NCI-H2081 (cell line): ENCODE measurements around the gene PAK2.
"Not testable (repeated sequence)": the region's sequence is repeated elsewhere in the genome, so short reads cannot be mapped to it uniquely, and the experiment has no call there.

ENCODE experiments used
- DNase-seq, 2 experiments: peaks; one replicate each; lab custom pipeline; 2025; lab: John Stamatoyannopoulos, UW

Gene PAK2

DNA sequence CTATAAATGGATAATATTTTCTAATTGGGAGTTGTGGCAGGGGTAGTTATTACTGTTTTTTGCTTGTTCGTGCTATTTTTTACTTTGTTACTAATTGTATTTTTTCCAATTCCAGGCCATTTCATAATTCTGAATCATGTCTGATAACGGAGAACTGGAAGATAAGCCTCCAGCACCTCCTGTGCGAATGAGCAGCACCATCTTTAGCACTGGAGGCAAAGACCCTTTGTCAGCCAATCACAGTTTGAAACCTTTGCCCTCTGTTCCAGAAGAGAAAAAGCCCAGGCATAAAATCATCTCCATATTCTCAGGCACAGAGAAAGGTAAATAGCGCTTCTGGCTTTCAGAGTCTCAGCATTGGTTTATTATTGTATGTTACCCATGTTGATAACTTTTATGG is 42.9 kb downstream of the PAK2 start:
- DNase-seq = no peak

DNA sequence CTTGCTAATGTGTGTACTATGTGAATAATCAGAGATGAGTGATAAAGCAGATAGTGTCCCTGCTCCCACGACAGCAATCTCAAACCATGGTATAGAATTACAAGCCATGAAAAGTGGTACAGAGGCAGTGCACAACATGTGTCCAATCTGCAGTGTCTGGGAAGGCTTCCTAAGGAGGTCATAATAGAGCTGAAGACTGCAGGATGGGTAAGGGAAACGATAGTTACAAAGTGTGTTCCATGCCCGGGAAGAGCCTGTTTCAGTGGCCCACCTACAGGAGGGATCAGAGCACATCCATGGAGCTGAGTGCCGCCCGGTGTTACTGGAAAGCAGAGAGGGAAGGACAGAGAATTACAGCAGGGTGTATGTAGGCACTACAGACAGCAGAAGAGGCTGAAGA is 48.9 kb downstream of the PAK2 start:
- no peak for DNase-seq

DNA sequence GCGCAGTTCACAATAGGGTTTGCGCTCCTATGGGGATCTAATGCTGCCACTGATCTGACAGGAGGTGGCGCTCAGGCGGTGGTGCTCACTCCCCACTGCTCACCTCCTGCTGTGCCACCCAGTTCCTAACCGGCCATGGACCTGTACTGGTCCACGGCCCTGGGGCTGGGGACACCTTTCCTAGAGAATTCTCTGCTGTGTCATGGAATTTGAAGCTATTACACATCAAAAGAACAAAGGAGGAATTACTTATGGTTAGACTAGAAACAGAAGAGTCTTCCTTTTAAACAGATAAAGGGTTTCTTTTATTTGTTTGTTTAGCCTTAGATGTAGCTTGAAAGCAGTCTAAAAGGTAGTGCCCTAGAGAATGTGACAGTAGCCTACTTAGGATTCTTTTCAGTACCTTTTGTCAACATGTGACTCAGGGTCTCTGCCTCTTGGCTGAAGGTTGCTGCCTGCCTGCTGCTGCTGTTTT is 50.3 kb downstream of the PAK2 start:
- DNase-seq = no peak

DNA sequence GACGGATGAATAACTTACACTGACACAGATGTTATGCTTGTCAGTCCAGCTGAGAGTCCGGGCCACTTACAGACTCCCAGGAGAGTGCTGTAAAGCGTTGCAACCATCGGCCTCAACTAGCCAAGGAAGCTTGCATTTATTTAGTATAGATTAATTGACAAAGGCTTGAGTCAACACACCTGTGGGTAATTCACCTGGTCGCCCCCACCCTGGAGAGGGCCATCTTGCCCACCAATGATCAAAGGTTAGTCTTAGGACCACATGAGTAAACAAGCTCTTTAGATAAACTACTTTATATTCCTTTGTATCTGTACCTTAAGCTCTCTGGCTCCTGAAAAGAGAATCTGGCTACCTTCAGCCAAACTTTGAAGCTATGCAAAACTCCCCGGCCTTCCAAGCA is 51.0 kb downstream of the PAK2 start:
- no peak for DNase-seq

DNA sequence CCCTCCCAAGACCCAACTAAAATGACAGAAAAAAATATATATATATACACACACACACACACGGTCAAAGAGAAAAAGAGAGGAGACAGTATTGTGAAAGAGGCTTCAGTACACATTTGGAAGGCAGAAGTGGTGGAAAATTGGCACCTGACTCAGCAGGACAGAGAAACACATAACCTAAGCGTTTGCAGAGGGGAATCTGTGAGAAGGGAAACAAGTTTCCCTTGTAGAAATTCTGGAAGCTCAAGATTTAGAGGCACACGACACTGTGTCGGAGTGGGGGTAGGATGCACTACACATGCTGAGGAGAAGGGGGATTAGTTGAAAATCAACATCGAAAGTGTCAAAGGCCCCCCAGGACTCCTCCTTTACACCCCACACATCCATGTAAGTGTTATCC is 53.1 kb downstream of the PAK2 start:
- no peak for DNase-seq

DNA sequence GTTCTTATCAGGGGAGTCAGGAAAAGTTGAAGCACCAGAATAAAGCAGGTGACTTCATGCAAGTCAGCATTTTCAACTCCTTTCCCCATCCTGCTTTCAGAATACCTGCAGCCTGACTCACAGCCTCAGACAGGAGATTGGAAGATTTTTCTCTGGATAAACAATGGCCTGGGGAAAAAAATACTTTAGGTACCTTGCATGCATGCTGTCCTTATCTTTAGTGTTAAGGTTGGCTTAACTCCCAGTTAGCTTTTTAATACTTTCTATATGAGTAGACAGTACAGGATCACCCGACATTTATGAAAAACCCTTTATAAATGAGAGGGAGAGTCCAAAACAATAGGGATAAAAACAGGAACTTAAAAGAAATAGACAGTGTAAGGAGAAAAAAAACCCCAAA is 53.6 kb downstream of the PAK2 start:
- no peak for DNase-seq

DNA sequence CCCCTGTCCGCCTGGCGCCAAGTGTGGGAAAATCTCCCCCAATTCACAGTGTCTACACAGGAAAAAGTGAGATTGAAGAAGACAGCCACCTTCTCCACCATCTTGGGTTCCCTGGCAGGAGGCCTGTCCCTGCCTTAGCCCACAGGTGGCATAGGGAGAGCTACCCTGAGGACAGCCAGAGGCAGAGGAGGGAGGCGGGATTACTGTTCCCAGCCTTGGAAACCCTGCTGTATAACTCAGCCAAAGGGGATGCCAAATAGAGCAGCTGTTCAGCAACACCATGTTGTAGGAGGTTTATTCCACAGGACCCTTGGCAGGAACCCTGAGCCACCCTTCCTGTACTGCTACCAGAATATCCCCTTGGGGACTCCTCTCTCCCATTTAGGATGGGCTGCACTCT is 54.8 kb downstream of the PAK2 start:
- DNase-seq = no peak

DNA sequence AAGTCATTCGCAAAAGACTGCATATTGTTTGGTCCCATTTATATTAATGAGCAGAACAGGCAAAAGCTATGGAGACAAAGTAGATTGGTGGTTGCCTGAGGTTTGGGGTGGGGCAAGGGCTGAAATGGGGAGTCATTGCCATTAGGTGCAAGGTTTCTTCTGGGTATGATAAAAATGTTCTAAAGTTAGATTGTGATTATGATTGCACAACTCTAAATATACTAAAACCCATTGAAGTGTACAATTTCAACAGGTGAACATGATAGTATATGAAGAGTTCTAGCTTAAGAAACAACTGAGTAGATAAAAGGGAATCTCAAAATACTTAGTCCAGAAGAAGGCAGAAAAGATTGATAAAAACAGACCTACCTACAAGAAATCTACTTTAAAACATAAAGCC is 56.7 kb downstream of the PAK2 start:
- no peak for DNase-seq

DNA sequence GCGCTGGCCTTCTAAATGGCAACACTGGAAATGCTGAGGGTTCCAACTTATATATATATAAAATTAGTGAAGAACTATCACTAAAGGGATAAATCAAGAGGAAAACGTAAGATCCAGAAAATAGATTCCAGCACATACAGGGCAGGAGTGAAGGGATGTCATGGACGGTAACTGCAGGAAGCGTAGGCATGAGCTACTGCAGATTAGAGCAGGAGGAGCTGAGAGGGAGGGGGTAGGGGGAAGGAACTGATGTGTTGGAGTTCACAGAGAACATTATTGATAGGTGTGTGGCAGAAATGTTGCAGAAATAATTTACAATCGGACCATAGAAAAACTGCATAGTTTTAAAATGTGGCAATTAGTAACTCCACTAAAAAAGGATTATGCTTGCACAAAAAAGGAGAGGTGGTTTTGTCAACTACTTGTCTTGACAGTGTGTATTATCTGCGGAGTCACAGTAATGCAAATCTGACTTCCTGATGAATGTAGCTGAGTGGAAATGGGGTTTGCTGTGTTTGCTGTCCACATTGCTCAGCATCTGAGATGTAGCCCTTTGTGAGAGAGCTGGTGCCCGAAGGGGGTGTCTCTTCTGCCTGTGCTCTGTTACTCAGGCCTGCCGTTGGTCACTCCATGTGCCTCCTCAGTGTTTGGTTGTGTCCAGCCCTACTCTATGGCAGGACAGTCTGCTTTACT is 61.2 kb downstream of the PAK2 start:
- no peak for DNase-seq

DNA sequence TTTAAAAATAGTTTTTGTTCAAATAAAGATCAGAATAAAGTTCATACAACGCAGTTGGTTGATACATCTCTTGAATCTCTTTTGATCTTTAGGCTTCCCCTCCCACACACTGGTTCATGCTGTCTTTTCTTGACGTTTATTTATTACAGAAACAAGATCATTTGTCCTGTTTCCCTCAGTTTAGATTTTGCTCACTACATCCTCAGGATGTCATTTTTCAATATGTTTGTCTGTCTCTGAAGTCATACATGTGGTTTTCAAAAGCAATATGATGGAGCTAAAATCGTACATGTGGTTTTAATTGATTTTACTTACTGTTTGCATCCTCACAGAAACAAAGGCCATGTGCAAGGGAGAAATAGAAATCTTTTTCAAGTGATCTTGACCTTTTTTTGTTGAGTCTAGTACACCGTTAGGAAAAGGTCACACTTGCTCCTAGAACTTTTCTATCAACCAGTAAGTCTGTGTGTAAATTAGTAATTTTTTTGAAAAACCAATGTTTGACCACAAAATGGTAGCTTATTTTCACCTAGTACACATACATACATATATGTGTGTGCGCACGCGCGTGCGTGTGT is 64.3 kb downstream of the PAK2 start:
- no peak for DNase-seq

DNA sequence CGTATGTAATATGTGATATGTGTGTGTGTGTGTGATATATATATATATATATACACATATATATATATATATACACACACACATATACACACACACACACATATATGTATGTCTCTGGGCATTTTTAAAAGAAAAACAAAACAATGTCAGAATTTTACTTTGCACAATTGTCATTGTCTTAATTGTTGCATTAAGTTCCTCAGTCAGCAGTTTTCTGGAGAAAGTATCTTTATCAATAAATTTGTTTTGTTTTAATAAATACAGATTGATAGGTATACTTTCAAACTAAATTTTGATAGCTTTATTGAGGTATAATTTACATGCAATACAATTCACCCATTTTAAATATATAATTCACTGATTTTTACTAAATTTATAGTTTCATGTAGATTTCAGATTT is 65.1 kb downstream of the PAK2 start:
- no peak for DNase-seq

DNA sequence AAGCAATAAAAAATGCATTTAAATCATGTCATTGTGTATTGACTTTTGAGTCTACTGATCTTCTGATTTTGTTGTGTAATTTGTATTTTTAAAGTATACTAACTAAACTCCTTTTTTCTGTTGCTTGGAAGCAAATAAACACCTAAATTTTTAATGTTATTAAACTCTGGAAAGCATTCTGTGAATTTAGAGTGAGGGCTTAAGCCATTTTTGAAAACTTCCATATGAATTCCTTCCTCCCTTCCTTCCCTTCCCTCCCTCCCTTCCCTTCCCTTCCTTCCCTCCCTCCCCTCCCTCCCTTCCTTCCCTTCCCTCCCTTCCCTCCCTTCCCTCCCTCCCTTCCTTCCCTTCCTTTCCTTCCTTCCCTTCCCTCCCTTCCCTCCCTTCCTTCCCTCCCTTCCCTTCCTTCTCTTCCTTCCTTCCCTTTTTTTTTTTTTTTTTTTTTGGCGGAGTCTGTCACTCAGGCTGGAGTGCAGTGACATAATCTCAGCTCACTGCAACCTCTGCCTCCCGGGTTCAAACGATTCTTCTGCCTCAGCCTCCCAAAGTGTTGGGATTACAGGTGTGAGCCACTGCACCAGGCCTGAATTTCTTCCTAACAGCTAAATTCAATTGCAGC is 71.4 kb downstream of the PAK2 start:
- no peak for DNase-seq

DNA sequence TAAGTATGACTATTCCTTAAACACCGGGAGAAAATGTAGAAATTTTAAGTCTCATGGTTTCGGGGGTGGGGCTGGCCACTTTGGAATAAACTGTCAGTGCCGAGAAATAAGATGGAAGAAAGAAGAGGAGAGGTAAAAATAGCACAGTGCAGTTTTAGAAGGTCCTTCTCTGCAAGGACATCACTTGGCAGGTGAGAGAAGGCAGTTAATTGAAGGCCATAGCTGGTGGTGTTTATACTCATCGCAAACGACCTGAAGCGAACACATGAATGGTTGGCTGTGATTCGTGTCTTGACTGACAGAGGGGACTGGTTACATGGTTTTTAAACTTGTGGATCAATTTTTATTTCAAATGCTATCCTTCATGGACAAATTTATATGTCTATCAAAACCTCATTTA is 73.2 kb downstream of the PAK2 start:
- DNase-seq = no peak

DNA sequence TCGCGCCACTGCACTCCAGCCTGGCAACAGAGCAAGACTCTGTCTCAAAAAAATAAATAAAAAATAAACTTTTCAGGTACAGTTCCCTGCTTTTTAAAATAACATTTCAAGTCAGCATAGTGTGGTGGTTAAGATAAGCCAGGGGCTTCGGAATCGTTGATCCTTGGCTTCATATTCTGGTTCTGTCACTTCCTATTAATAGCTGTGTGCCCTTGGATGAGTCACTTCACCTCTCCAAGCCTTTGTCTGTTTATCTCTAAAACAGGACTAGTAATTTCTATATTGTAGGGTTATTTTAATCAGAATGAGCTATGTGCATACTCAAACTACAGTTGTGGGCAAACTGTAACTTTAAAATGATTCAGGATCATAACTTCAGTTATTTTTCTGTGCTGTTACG is 74.2 kb downstream of the PAK2 start:
- no peak for DNase-seq

DNA sequence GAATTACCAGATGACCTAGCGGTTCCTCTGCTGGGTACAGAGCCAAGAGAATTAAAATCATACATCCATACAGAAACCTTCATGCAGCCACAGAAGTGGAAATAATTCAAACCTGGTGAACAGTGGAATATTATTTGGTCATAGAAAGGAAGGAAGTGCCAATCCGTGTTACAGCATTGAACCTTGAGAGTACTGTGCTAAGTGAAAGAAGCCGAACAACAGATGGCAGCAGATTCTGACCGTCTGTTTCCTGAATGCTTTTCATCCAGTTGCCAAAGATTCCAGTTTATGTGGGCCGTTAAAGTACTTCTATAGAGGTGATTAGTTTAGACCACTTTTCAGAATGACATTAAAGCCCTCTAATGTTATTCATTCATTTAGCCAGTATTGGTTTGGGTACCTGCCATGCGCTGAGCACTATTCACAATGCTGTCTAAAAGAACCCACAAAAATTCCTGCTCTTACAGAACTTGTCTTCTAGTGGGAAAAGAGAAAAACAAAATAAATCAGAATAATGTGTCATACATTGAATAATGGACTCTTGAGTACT is 82.2 kb downstream of the PAK2 start:
- DNase-seq = no peak

DNA sequence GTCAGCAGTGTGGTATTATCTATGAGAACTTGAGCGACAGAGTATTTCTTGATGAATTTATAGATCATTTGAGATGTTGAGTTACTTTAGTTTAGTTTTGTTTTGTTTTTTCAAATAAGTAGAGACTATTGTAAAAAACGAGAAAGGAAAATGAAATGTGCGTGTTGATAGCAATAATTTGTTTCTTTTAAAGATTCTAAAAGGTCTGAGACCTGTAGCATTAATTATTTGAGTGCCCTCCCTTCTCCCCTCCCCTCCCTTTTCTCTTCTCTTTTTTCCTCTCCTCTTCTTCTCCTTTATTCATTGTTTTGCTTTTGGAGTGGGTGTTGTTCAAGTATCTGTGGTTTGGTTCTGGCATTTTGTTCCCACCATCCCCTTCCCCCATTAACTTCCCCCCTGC is 90.0 kb downstream of the PAK2 start:
- not testable (repeated sequence) for DNase-seq

DNA sequence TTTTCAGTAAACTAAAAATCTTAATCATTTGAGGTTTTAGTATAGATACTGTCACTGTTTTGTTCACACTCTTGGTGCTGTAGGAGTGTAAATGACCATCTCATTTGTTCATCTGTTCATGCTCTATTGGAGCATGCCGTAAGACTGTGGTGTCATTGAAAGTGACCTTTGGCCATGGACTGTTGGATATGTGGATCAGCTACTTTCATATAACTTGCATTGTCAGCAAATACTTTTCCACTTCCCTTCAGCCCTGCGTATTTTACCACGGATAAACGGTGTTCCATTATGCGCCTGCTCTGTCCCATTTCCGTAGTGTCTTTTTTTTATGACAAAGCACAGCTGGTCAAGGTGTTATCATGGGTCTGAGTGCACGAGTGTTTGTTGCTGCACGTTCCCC is 95.4 kb downstream of the PAK2 start:
- no peak for DNase-seq

DNA sequence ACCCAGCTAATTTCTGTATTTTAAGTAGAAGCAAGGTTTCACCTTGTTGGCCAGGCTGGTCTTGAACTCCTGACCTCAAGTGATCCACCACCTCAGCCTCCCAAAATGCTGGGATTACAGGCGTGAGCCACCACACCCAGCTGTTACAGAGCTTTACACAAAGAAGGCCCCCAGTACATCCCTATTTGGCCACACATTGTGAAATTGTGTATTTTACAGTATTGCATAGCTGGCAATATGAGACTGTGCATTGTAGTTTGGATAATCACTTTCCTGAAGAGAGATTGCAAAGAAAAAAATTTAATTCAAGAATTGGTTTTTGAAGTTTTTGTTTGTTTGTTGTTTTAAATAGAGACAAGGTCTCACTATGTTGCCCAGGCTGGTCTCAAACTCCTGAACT is 97.0 kb downstream of the PAK2 start:
- DNase-seq = not testable (repeated sequence)

DNA sequence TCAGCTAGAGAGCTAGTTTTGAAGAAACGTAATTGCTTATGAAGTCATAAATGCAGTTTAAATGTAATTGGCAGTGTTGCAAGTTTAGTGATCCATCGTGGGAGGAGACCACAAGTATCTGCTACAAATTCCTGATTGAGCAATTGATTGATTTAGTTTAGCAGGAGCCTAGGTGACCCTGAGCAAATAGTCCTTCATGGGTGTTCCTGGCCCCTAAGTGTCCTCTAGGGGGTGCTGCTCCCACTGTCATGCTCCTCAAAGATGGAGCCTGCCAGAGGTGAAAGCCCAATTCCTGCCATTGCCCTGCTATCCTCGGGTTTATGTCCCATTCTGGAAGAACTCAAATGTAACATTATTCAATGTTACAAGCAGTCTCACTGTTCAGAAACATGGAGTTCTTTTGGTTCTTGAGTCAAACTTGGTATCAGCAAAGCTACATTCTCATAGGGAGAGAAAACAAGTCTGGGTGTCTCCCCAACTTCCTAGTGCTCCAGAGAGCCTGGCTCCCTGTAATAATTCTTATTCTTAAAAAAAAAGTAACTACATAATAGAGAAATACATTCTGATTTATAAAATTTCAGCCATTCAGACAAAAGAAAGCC is 98.3 kb downstream of the PAK2 start:
- peak; percentile 18 to 47 for DNase-seq

DNA sequence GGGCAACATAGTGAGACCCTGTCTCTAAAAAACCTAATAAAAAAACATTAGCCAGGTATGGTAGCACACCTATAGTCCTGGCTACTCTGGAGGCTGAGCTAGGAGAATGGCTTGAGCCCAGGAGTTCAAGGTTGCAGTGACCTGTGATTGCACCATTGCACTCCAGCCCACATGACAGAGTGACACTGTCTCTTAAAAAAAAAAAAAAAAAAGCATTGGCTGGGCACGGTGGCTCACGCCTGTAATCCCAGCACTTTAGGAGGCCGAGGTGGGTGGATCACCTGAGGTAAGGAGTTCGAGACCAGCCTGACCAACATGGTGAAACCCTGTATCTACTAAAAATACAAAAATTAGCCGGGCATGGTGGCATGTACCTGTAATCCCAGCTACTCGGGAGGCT is 99.7 kb downstream of the PAK2 start:
- not testable (repeated sequence) for DNase-seq

DNA sequence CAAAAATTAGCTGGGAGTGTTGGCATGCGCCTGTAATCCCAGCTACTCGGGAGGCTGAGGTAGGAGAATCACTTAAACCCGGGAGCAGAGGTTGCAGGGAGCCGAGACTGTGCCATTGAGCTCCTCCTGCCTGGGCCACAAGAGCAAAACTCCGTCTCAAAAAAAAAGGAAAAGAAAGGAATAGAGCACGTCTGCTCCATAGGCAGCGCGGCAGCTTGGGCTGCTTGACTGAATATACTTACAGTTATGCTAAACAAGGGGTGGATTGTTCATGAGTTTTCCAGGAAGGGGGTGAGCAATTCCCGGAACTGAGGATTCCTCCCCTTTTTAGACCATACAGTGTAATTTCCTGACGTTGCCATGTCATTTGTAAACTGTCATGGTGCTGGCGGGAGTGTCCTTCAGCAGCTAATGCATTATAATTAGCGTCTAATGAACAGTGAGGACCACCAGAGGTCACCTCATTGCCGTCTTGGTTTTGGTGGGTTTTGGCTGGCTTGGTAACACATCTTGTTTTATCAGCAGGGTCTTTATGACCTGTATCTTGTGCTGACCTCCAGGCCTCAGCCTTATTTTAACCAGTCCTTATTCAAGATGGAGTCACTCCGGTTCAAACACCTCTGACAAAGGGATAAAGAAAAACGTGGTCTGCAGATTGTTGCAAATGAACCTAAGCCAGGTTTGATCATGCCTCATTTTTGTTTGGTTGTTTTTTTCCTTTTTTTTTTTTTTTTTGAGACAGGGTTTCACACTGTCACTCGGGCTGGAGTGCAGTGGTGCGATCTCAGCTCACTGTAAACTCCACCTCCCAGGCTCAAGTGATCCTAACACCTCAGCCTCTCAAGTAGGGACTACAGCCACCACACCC is 103.1 kb downstream of the PAK2 start:
- DNase-seq = no peak
